Stomach (tissue), 9 donors: ENCODE measurements around the gene TMEM98. TPM values are rescaled to one million over a fixed set of nuclear protein-coding genes. Genes with fewer than 3 reads are reported as not detected.

Source experiments
- DNase-seq, 2 donors: peaks; one replicate each; pipeline versions ENCODE4 v3.0.0 to v3.0.0-alpha.2; 2013 to 2019
- H3K27ac ChIP-seq, 5 donors: fragments of 200-600 bp in 4 of 5; sonication (generic) in 4 of 5; one replicate each; pipeline ENCODE4 v1.5.1; 2013 to 2019; ENCODE audit warnings: mild to moderate bottlenecking in 1 of 5, moderate library complexity in 1 of 5
- H3K27me3 ChIP-seq, 3 donors: fragments of 200-600 bp; sonication (generic); one replicate each; pipeline ENCODE4 v1.5.1; 2017 to 2019; ENCODE audit warnings: mixed run types in 1 of 3
- H3K36me3 ChIP-seq, 4 donors: fragments of 200-600 bp; sonication (generic); 1 replicate in 3 of 4; 2 replicates in 1 of 4; pipeline ENCODE4 v1.5.1; 2016 to 2019
- H3K4me1 ChIP-seq, 4 donors: fragments of 200-600 bp; sonication (generic); one replicate each; pipeline ENCODE4 v1.5.1; 2016 to 2019
- H3K4me3 ChIP-seq, 4 donors: fragments of 200-600 bp; sonication (generic) in 3 of 4; one replicate each; pipeline ENCODE4 v1.5.1; 2016 to 2019; ENCODE audit warnings: mild to moderate bottlenecking in 1 of 4
- H3K9me3 ChIP-seq, 4 donors: fragments of 200-600 bp; sonication (generic); one replicate each; pipeline ENCODE4 v1.5.1; 2016 to 2019
- EP300 ChIP-seq: sonication (generic); formaldehyde crosslinking; IDR thresholded peaks from one replicate; pipeline ENCODE4 v1.6.1; 2017; ENCODE audit warnings: antibody characterized with exemption
- POLR2A ChIP-seq, 4 donors: fragments of 450-650 bp; IDR thresholded peaks; one replicate each; pipeline ENCODE4 v1.6.1; 2016; ENCODE audit warnings: antibody characterized with exemption in 4 of 4, control low read depth in 2 of 4, mild to moderate bottlenecking in 1 of 4, moderate library complexity in 1 of 4
- POLR2AphosphoS5 ChIP-seq, 3 donors: sonication (generic); formaldehyde crosslinking; IDR thresholded peaks; one replicate each; pipeline ENCODE4 v1.6.1; 2016; ENCODE audit warnings: antibody characterized with exemption in 3 of 3
- WGBS, 5 donors: extraction: QIAGEN DNeasy Blood & Tissue Kit in 3 of 5; methylation state at CpG; one replicate each; pipeline versions ENCODE4 v1.1.5 to v1.1.7; 2013 to 2018; 5-methylcytosine and 5-hydroxymethylcytosine counted together
- intact Hi-C: fragments of 100-400 bp; cut with DNase I; formaldehyde crosslinking; loops from one replicate; pipeline ENCODE4 v1.15.1; 2023; ENCODE audit warnings: low total_unique reads
- polyA plus RNA-seq, 3 donors: library from polyadenylated mRNA; stranded (reverse); fragments of 200-250 nt; gene quantifications; one replicate each; pipeline ENCODE4 v1.2.3, GENCODE V29; 2013
- total RNA-seq, 5 donors: library from RNA; depleted of rRNA; stranded (reverse); fragments of >200 nt; gene quantifications; one replicate each; pipeline versions ENCODE4 v1.1.0 to v1.2.3, GENCODE V29; 2014 to 2016
- TF ChIP-seq, protein P1 (sequence below), 7 experiments: fragments of 450-650 bp in 4 of 7; fragments of 200-600 bp in 3 of 7; sonication (generic) in 3 of 7; IDR thresholded peaks; one replicate each; pipeline ENCODE4 v1.5.1; 2016 to 2019; ENCODE audit warnings: antibody characterized with exemption in 7 of 7, control low read depth in 2 of 7, mild to moderate bottlenecking in 1 of 7
- donor health status: healthy with polysubstance abuse.
- donor health status: Bipolar disorder and iron deficiency.
- donor health status: healthy.

TMEM98 gene
- total and polyA plus RNA-seq, 8 donors = 43.7 to 161 (median 75.2) TPM

DNA sequence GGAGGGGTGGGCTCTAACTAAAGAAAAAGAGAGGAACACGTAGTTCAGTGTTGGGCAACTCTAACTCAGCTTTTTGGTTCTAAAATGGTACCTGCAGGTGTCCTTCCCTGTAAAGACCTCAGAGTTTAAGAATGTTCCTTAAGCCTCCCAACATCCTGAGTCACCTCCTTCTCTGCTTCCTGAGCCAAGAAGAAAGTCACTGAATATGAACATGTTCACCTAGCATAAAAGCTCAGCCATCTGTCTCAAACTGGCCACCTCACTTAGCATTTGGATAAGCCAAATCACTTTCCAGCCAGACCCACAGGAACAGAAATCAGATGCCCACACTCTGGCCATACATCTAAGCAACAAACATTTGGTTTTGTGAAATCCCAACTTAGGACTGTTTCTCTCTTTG, 3.7 kb downstream of the TMEM98 start:
- intact Hi-C loops = no loop called here
- no peaks in the 10 kb centered on the region for H3K9me3 ChIP-seq
- H3K4me3 ChIP-seq = no peak overlapping the region
- peaks cover 14 to 60% (median 39%) of the 10 kb centered on the region in 4 donors for H3K4me1 ChIP-seq
- H3K27me3 ChIP-seq = peaks cover 0 to 19% (median 0%) of the 10 kb centered on the region in 3 donors
- TF ChIP-seq POLR2A (IDR thresholded peaks at IDR 0.05) (no peak), EP300 (no peak), POLR2AphosphoS5 (IDR thresholded peaks at IDR 0.05) (no peak)
- TF ChIP-seq, protein P1, sequence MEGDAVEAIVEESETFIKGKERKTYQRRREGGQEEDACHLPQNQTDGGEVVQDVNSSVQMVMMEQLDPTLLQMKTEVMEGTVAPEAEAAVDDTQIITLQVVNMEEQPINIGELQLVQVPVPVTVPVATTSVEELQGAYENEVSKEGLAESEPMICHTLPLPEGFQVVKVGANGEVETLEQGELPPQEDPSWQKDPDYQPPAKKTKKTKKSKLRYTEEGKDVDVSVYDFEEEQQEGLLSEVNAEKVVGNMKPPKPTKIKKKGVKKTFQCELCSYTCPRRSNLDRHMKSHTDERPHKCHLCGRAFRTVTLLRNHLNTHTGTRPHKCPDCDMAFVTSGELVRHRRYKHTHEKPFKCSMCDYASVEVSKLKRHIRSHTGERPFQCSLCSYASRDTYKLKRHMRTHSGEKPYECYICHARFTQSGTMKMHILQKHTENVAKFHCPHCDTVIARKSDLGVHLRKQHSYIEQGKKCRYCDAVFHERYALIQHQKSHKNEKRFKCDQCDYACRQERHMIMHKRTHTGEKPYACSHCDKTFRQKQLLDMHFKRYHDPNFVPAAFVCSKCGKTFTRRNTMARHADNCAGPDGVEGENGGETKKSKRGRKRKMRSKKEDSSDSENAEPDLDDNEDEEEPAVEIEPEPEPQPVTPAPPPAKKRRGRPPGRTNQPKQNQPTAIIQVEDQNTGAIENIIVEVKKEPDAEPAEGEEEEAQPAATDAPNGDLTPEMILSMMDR (IDR thresholded peaks at IDR 0.05) = no peak
- WGBS, 5 donors = 79 to 88% (median 84%) methylated on average over 1 of the region's 1 CpG
- DNase-seq = no peak
- H3K27ac ChIP-seq = no peak overlapping the region
- H3K36me3 ChIP-seq = peaks cover 0 to 45% (median 40%) of the 10 kb centered on the region in 4 donors

DNA sequence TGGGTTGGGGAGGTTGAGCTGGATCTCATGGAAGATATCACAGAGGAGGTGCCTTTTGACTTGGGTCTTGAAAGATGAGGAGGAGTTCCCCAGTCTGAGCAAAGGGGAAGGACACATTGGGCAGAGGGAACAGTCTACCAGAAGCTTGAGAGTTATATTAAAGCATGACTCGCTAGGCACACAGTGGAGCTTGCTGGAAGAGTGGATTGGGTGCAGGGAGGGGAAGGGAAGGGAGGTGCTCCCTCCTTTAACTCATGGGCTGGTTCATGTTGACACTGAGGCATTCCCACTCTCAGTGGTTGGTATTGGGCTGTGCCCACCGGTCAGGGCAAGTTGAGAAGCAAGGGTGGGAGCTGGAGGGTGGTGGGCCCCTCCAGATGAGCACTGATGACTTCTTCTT, 5.9 kb downstream of the TMEM98 start:
- 65 to 86% (median 77%) methylated on average over 2 of the region's 2 CpGs for WGBS, 5 donors
- Histone ChIP-seq H3K4me3 (no peak overlapping the region), H3K27ac (peak overlapping the region in 1 of 5 donors; percentile 75), H3K27me3 (no peaks in the 10 kb centered on the region), H3K36me3 (peaks cover 0 to 60% (median 49%) of the 10 kb centered on the region in 4 donors), H3K9me3 (no peaks in the 10 kb centered on the region), H3K4me1 (peaks cover 8 to 57% (median 37%) of the 10 kb centered on the region in 4 donors)
- intact Hi-C loops = no loop called here
- no peak for DNase-seq
- TF ChIP-seq POLR2AphosphoS5 (IDR thresholded peaks at IDR 0.05) = no peak

DNA sequence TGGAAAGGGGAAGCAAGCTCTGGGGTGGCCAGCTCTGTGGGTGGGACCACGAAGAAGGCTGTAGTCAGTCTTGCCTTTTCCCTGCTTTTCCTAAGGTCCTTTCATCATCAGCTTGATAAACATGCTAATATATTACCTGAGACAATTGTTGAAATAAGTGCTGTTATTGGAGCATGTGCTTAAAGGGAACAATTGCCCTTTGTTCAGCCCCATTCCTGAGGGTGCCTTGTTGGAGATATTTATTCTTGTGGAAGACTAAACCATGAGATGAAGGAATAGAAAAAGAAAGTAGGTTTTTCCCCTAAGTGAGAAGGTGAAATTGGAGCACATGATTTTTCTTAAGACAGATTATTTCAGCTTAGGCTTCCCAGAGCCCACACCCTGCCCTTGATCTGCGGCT, 7.8 kb downstream of the TMEM98 start:
- Histone ChIP-seq H3K27ac (peak overlapping the region in 4 of 5 donors; percentile 37 to 75 (median 71)), H3K9me3 (no peaks in the 10 kb centered on the region), H3K27me3 (no peaks in the 10 kb centered on the region), H3K4me3 (no peak overlapping the region), H3K36me3 (peaks cover 3 to 78% (median 67%) of the 10 kb centered on the region in 4 donors), H3K4me1 (peaks cover 8 to 43% (median 22%) of the 10 kb centered on the region in 4 donors)
- peak in 1 of 2 donors; percentile 62 for DNase-seq
- intact Hi-C loops = no loop called here
- WGBS, 5 donors = 26 to 78% (median 41%) methylated on average over 2 of the region's 2 CpGs
- TF ChIP-seq POLR2AphosphoS5 (IDR thresholded peaks at IDR 0.05) (no peak), POLR2A (IDR thresholded peaks at IDR 0.05) (no peak), EP300 (no peak)
- TF ChIP-seq, protein P1 (IDR thresholded peaks at IDR 0.05) = no peak

DNA sequence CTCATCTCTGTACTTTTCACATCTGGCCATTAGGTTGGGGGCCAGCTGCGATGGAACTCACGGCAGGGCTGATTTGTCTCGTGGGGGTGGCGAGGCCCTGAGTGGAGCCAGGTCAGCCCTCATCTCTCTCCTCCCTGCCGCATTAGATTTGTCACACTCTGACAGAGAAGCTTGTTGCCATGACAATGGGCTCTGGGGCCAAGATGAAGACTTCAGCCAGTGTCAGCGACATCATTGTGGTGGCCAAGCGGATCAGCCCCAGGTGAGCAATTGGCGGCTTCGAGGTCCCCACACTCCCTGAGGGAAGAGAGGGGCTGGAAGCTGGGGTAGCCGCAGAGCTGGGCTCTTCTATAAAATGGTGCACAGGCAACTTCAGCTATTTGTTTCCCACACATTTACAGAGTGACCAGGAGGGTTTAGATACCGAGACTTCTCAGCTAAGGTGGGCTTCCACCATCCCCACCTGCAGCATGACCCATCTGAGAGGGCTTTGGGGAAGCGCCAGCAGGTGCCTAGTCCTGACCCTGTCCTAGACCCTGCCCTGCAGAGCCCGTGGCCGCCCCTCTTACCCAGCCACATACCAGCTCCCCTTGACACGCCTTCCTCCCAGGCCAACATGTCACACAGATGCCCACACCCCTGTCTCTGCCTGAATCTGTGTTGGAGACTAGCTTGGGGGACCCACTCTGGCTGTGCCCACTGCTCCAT, 8.4 kb downstream of the TMEM98 start:
- TF ChIP-seq, protein P1 (IDR thresholded peaks at IDR 0.05) = no peak
- no peak for TF ChIP-seq POLR2AphosphoS5 (IDR thresholded peaks at IDR 0.05)
- no peak for TF ChIP-seq POLR2A (IDR thresholded peaks at IDR 0.05)
- Histone ChIP-seq H3K4me3 (peak overlapping the region in 1 of 4 donors; percentile 22), H3K27ac (peak overlapping the region; percentile 37 to 75 (median 71)), H3K9me3 (no peaks in the 10 kb centered on the region), H3K4me1 (peaks cover 8 to 43% (median 22%) of the 10 kb centered on the region in 4 donors), H3K27me3 (no peaks in the 10 kb centered on the region), H3K36me3 (peaks cover 8 to 83% (median 71%) of the 10 kb centered on the region in 4 donors)
- 65 to 80% (median 75%) methylated on average over 11 to 15 of the region's 15 CpGs for WGBS, 5 donors
- no peak for DNase-seq
- intact Hi-C loops = no loop called here
